Large intestine (tissue), 3 donors: ENCODE data around the gene LAMB3. TPM values are rescaled to one million over a fixed set of nuclear protein-coding genes. Genes with fewer than 3 reads are reported as not detected.

Experiments used
- DNase-seq, 2 donors: peaks; one replicate each; pipeline versions ENCODE4 v3.0.0 to v3.0.0-alpha.2; 2013
- H3K27ac ChIP-seq: one replicate; pipeline ENCODE4 v1.5.1; 2013; ENCODE audit warnings: low read length
- H3K27me3 ChIP-seq: 2 replicates; pipeline ENCODE4 v1.6.1; 2013; ENCODE audit warnings: low read length; ENCODE audit not compliant: control insufficient read depth, insufficient read depth
- H3K36me3 ChIP-seq: 2 replicates; pipeline ENCODE4 v1.6.1; 2013; ENCODE audit warnings: low read length; ENCODE audit not compliant: control insufficient read depth, insufficient read depth
- H3K4me1 ChIP-seq: one replicate; pipeline ENCODE4 v1.6.1; 2013; ENCODE audit warnings: low read length; ENCODE audit not compliant: control insufficient read depth, insufficient read depth
- H3K4me3 ChIP-seq: one replicate; pipeline ENCODE4 v1.5.1; 2013; ENCODE audit warnings: low read length
- H3K9me3 ChIP-seq: one replicate; pipeline ENCODE4 v1.6.1; 2013; ENCODE audit warnings: mild to moderate bottlenecking, low read depth, low read length, moderate library complexity; ENCODE audit not compliant: control insufficient read depth
- WGBS: methylation state at CpG from one replicate; pipeline ENCODE4 v1.1.5; 2013; ENCODE audit warnings: low lambda C conversion rate; ENCODE audit not compliant: insufficient coverage; 5-methylcytosine and 5-hydroxymethylcytosine counted together
- polyA plus RNA-seq: library from polyadenylated mRNA; unstranded; fragments of 120-200 nt; gene quantifications from one replicate; pipeline ENCODE4 v1.2.1, GENCODE V29; 2013

LAMB3 gene
- polyA plus RNA-seq, 1 donor: 156 TPM

- Histone ChIP-seq H3K9me3 (no peaks in the 10 kb centered on the region), H3K27me3 (no peaks in the 10 kb centered on the region), H3K27ac (peak overlapping the region; percentile 58), H3K36me3 (no peaks in the 10 kb centered on the region), H3K4me1 (peaks cover 11% of the 10 kb centered on the region), H3K4me3 (no peak overlapping the region)
- peak in 1 of 2 donors; percentile 66 for DNase-seq
- WGBS: no CpG with 5 or more reads among the region's 1 CpG
Measured at GRCh38 chr1:209667103-209667502, 14.9 kb upstream of the LAMB3 start.

- WGBS: 55% methylated on average over 2 of the region's 3 CpGs
- H3K27me3 ChIP-seq: no peaks in the 10 kb centered on the region
- no peaks in the 10 kb centered on the region for H3K9me3 ChIP-seq
- DNase-seq: no peak
- no peak overlapping the region for H3K4me3 ChIP-seq
- H3K27ac ChIP-seq: no peak overlapping the region
- peaks cover 24% of the 10 kb centered on the region for H3K4me1 ChIP-seq
- H3K36me3 ChIP-seq: no peaks in the 10 kb centered on the region
Measured at GRCh38 chr1:209662879-209663327, 10.7 kb upstream of the LAMB3 start.

- Histone ChIP-seq H3K27me3 (no peaks in the 10 kb centered on the region), H3K4me1 (peaks cover 42% of the 10 kb centered on the region), H3K9me3 (no peaks in the 10 kb centered on the region), H3K4me3 (no peak overlapping the region), H3K36me3 (no peaks in the 10 kb centered on the region), H3K27ac (no peak overlapping the region)
- 40% methylated on average over 1 of the region's 1 CpG for WGBS
- no peak for DNase-seq
Measured at GRCh38 chr1:209661071-209661470, 8.8 kb upstream of the LAMB3 start.

- H3K27ac ChIP-seq: no peak overlapping the region
- no peak for DNase-seq
- no peaks in the 10 kb centered on the region for H3K36me3 ChIP-seq
- peaks cover 54% of the 10 kb centered on the region for H3K4me1 ChIP-seq
- no peaks in the 10 kb centered on the region for H3K9me3 ChIP-seq
- H3K4me3 ChIP-seq: no peak overlapping the region
- WGBS: 83% methylated on average over 1 of the region's 5 CpGs
- H3K27me3 ChIP-seq: no peaks in the 10 kb centered on the region
Measured at GRCh38 chr1:209659909-209660308, 7.7 kb upstream of the LAMB3 start.

GRCh38 chr1:209657918-209658317 is 5.7 kb upstream of the LAMB3 start:
- Histone ChIP-seq H3K4me3 (no peak overlapping the region), H3K27ac (peak overlapping the region; percentile 55), H3K9me3 (no peaks in the 10 kb centered on the region), H3K4me1 (peaks cover 71% of the 10 kb centered on the region), H3K27me3 (no peaks in the 10 kb centered on the region), H3K36me3 (no peaks in the 10 kb centered on the region)
- no CpG with 5 or more reads among the region's 5 CpGs for WGBS
- no peak for DNase-seq

GRCh38 chr1:209657140-209657879 is 5.1 kb upstream of the LAMB3 start:
- WGBS: no CpG with 5 or more reads among the region's 9 CpGs
- no peaks in the 10 kb centered on the region for H3K36me3 ChIP-seq
- no peaks in the 10 kb centered on the region for H3K27me3 ChIP-seq
- no peak overlapping the region for H3K4me3 ChIP-seq
- DNase-seq: no peak
- peaks cover 70% of the 10 kb centered on the region for H3K4me1 ChIP-seq
- H3K9me3 ChIP-seq: no peaks in the 10 kb centered on the region
- peak overlapping the region; percentile 55 for H3K27ac ChIP-seq

- no peak overlapping the region for H3K4me3 ChIP-seq
- H3K9me3 ChIP-seq: no peaks in the 10 kb centered on the region
- H3K27me3 ChIP-seq: no peaks in the 10 kb centered on the region
- H3K36me3 ChIP-seq: peaks cover 1% of the 10 kb centered on the region
- 50% methylated on average over 2 of the region's 9 CpGs for WGBS
- peak overlapping the region; percentile 99 for H3K27ac ChIP-seq
- peak; percentile 73 to 82 for DNase-seq
- peaks cover 76% of the 10 kb centered on the region for H3K4me1 ChIP-seq
Measured at GRCh38 chr1:209655411-209656231, 3.4 kb upstream of the LAMB3 start.

GRCh38 chr1:209653915-209654351 is 1.7 kb upstream of the LAMB3 start:
- Histone ChIP-seq H3K9me3 (no peaks in the 10 kb centered on the region), H3K27me3 (no peaks in the 10 kb centered on the region), H3K4me1 (peaks cover 85% of the 10 kb centered on the region), H3K27ac (peak overlapping the region; percentile 99), H3K4me3 (no peak overlapping the region), H3K36me3 (peaks cover 7% of the 10 kb centered on the region)
- WGBS: no CpG with 5 or more reads among the region's 7 CpGs
- peak; percentile 90 to 95 for DNase-seq

- peaks cover 87% of the 10 kb centered on the region for H3K4me1 ChIP-seq
- H3K27me3 ChIP-seq: no peaks in the 10 kb centered on the region
- peak; percentile 93 to 96 for DNase-seq
- H3K27ac ChIP-seq: peak overlapping the region; percentile 99
- H3K9me3 ChIP-seq: no peaks in the 10 kb centered on the region
- no CpG with 5 or more reads among the region's 3 CpGs for WGBS
- peak overlapping the region; percentile 50 for H3K4me3 ChIP-seq
- H3K36me3 ChIP-seq: peaks cover 15% of the 10 kb centered on the region
Measured at GRCh38 chr1:209652873-209653401, 712 bp upstream of the LAMB3 start.

- peak overlapping the region; percentile 50 for H3K4me3 ChIP-seq
- no peaks in the 10 kb centered on the region for H3K9me3 ChIP-seq
- peak overlapping the region; percentile 99 for H3K27ac ChIP-seq
- H3K4me1 ChIP-seq: peaks cover 85% of the 10 kb centered on the region
- WGBS: no CpG with 5 or more reads among the region's 5 CpGs
- H3K36me3 ChIP-seq: peaks cover 27% of the 10 kb centered on the region
- DNase-seq: peak in 1 of 2 donors; percentile 88
- H3K27me3 ChIP-seq: no peaks in the 10 kb centered on the region
Measured at GRCh38 chr1:209651138-209651587, 1.1 kb downstream of the LAMB3 start.
